Ovary (tissue), 9 donors: ENCODE measurements around the gene CASKIN2. TPM values are rescaled to one million over a fixed set of nuclear protein-coding genes. Genes with fewer than 3 reads are reported as not detected.

Experiments
- DNase-seq, 5 donors: peaks; one replicate each; pipeline ENCODE4 v3.0.0-alpha.2; 2019 to 2020
- H3K27ac ChIP-seq, 2 donors: fragments of 200-600 bp; one replicate each; pipeline versions ENCODE4 v1.5.1 to v1.8.0; 2019 to 2022
- H3K27me3 ChIP-seq: fragments of 200-600 bp; one replicate; pipeline ENCODE4 v1.8.0; 2022
- H3K36me3 ChIP-seq: fragments of 200-600 bp; sonication (generic); one replicate; pipeline ENCODE4 v1.5.1; 2019
- H3K4me1 ChIP-seq: one replicate; pipeline ENCODE4 v1.8.1; 2013; ENCODE audit warnings: mild to moderate bottlenecking, moderate library complexity; ENCODE audit not compliant: insufficient read depth
- H3K4me3 ChIP-seq: fragments of 200-600 bp; sonication (generic); one replicate; pipeline ENCODE4 v1.5.1; 2017
- H3K9me3 ChIP-seq, 2 donors: fragments of 200-600 bp in 1 of 2; sonication (generic) in 1 of 2; one replicate each; pipeline versions ENCODE4 v1.5.1 to v1.8.1; 2013 to 2019; ENCODE audit warnings: mild to moderate bottlenecking in 1 of 2, moderate library complexity in 1 of 2
- CTCF ChIP-seq, 3 donors: fragments of 450-650 bp in 2 of 3; fragments of 200-600 bp in 1 of 3; IDR thresholded peaks; one replicate each; pipeline versions ENCODE4 v1.5.1 to v1.8.0; 2016 to 2022; ENCODE audit warnings: antibody characterized with exemption in 3 of 3, mild to moderate bottlenecking in 1 of 3
- EP300 ChIP-seq: sonication (generic); formaldehyde crosslinking; IDR thresholded peaks from one replicate; pipeline ENCODE4 v1.6.1; 2017; ENCODE audit warnings: antibody characterized with exemption
- POLR2A ChIP-seq: fragments of 450-650 bp; IDR thresholded peaks from one replicate; pipeline ENCODE4 v1.6.1; 2017; ENCODE audit warnings: antibody characterized with exemption, mild to moderate bottlenecking, moderate library complexity
- WGBS, 3 donors: extraction: QIAGEN DNeasy Blood & Tissue Kit in 1 of 3; methylation state at CpG; one replicate each; pipeline versions ENCODE4 v1.1.5 to v1.1.7; 2013 to 2017; 5-methylcytosine and 5-hydroxymethylcytosine counted together
- intact Hi-C, 4 donors: fragments of 100-400 bp; cut with DNase I; formaldehyde crosslinking; loops; one replicate each; pipeline versions ENCODE4 v1.11.0 to v1.15.1; 2022 to 2023
- polyA plus RNA-seq, 2 donors: library from polyadenylated mRNA; stranded (reverse); fragments of 200-250 nt in 1 of 2; fragments of 350-450 nt in 1 of 2; fragmentation: Illumina TruSeq in 1 of 2; extraction: RNeasy Lipid Tissue Mini Kit (QIAGEN cat#74804) in 1 of 2; gene quantifications; one replicate each; pipeline ENCODE4 v1.2.3, GENCODE V29; 2013 to 2014
- total RNA-seq, 7 donors: library from RNA; depleted of rRNA in 2 of 7; stranded (reverse); fragments of >200 nt in 2 of 7; fragmentation: NEBNext Ultra II Directional in 3 of 7; extraction: Animal tissue kit (Norgen Biotek cat#: 25700) in 3 of 7; gene quantifications; one replicate each; pipeline versions ENCODE4 v1.1.0 to v1.2.4, GENCODE V29; 2016 to 2023
- donor health status: DM: no; HTN: no; CAD: no; lungs with moderate emphysema.
- donor health status: DM: no; HTN: no; CAD: no.
- donor health status: Bipolar disorder and iron deficiency.
- donor health status: DM: yes; HTN: yes; CAD: no.
- donor health status: DM: no; HTN: no; CAD: no.
- donor health status: DM: yes; HTN: yes; CAD: no.

CASKIN2 gene
- total and polyA plus RNA-seq, 9 donors, result 9.1 to 58.7 (median 36.8) TPM

DNA sequence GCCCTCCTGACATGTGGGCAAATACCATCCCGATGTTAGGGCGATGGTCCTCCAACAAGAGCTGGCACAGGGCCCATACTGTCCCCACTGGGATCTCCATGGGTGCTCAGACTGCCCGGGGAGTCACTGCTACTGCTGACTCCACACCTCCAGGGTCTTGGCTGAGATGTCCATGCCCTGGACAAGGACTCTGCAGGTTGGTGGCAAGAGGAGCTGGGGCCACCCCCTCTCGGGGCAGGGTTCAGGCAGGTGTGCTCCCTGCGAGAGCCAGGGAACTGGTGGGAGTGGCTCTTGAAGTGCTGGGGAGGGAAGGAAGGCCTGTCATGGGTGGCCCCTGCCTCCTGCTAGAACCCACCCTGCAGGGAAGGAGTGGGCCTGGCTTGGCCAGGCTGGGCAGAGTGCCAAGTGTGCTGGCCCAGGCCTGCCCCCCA is 6.4 kb downstream of the CASKIN2 start:
- no peaks in the 10 kb centered on the region for H3K9me3 ChIP-seq
- intact Hi-C loops, result no loop called here
- no peaks in the 10 kb centered on the region for H3K36me3 ChIP-seq
- DNase-seq, result no peak
- H3K27ac ChIP-seq, result no peak overlapping the region
- no peaks in the 10 kb centered on the region for H3K27me3 ChIP-seq
- H3K4me3 ChIP-seq, result no peak overlapping the region
- 51 to 58% (median 53%) methylated on average over 5 of the region's 5 CpGs for WGBS, 3 donors
- peaks cover 11% of the 10 kb centered on the region for H3K4me1 ChIP-seq
- TF ChIP-seq POLR2A, result no peak
- TF ChIP-seq EP300, result no peak

GRCh38 chr17:75507733-75508719 is 7.3 kb downstream of the CASKIN2 start:
- peaks cover 7% of the 10 kb centered on the region for H3K4me1 ChIP-seq
- TF ChIP-seq CTCF (IDR thresholded peaks at IDR 0.05), result no peak
- TF ChIP-seq EP300, result no peak
- no peak for TF ChIP-seq POLR2A
- no peaks in the 10 kb centered on the region for H3K36me3 ChIP-seq
- H3K27me3 ChIP-seq, result no peaks in the 10 kb centered on the region
- no peak for DNase-seq
- H3K9me3 ChIP-seq, result no peaks in the 10 kb centered on the region
- H3K27ac ChIP-seq, result no peak overlapping the region
- no peak overlapping the region for H3K4me3 ChIP-seq
- 72 to 76% (median 73%) methylated on average over 18 to 27 of the region's 27 CpGs for WGBS, 3 donors
- intact Hi-C loops, result no loop called here

DNA sequence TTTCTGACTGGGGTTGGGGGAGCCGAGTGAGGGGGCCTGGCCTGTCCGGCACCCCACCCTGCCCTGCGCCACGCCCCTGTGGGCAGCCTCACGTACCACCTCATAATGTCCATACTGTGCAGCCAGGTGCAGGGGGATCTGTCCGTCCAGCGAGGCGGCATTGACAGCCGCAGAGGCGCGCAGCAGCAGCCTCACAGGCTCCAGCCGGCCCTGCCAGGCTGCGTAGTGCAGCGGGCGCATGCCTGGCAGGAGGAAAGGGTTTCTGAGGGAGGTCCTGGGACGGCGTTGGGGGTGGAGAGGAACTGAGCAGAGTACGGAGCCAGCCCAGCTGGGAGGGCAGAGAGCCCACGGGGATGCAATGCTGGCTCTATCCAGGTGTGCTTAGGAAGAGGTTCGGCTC is 8.4 kb downstream of the CASKIN2 start:
- intact Hi-C loops, result no loop called here
- peaks cover 5% of the 10 kb centered on the region for H3K4me1 ChIP-seq
- no peaks in the 10 kb centered on the region for H3K9me3 ChIP-seq
- H3K27ac ChIP-seq, result no peak overlapping the region
- no peaks in the 10 kb centered on the region for H3K27me3 ChIP-seq
- H3K36me3 ChIP-seq, result no peaks in the 10 kb centered on the region
- WGBS, 3 donors, result 87 to 92% (median 87%) methylated on average over 20 of the region's 20 CpGs
- DNase-seq, result no peak
- no peak overlapping the region for H3K4me3 ChIP-seq
- TF ChIP-seq EP300, result no peak
- TF ChIP-seq POLR2A, result no peak
- no peak for TF ChIP-seq CTCF (IDR thresholded peaks at IDR 0.05)

DNA sequence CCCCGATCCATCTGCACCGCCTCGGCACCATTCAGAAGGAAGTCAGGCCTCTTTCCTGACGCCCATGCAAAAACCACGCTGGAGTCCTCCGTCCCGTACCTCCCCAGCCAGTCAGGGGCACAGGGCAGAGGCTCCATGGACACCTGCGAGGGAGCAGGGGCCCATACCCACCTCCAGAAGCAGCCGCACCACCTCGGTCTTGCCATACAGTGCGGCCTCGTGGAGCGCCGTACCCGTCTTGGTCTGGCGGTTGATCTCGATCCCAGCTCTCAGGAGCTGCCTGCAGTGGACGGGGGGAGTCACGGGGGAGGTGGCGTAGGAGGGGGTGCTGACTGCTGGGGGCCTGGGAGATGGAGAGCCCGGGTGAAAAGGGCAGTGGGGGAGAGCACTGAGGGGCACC is 9.2 kb downstream of the CASKIN2 start:
- intact Hi-C loops, result no loop called here
- H3K9me3 ChIP-seq, result no peaks in the 10 kb centered on the region
- no peaks in the 10 kb centered on the region for H3K36me3 ChIP-seq
- DNase-seq, result no peak
- TF ChIP-seq EP300, result no peak
- no peak for TF ChIP-seq POLR2A
- no peak for TF ChIP-seq CTCF (IDR thresholded peaks at IDR 0.05)
- 85 to 88% (median 87%) methylated on average over 20 to 21 of the region's 21 CpGs for WGBS, 3 donors
- H3K27me3 ChIP-seq, result no peaks in the 10 kb centered on the region
- no peaks in the 10 kb centered on the region for H3K4me1 ChIP-seq
- H3K27ac ChIP-seq, result no peak overlapping the region
- no peak overlapping the region for H3K4me3 ChIP-seq

DNA sequence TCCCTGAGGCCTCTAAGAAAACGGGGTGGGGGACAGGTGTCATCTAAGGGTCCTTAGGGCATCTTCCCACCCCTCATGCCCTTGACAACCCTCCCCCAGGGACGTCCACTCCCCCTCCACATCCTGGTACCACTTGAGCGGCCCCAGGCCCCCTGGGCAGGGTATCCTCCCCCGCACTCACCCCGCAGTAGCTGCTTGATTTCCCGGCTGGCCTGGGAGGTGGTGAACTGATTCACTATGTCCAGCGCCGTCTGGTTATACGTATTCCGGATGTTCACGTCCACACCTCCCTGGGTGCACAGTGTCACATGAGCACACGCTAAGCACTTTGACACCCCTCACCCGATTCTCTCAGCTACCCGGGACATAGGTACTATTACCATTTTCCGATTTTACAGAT is 9.7 kb downstream of the CASKIN2 start:
- no peak overlapping the region for H3K4me3 ChIP-seq
- no peaks in the 10 kb centered on the region for H3K36me3 ChIP-seq
- H3K4me1 ChIP-seq, result no peaks in the 10 kb centered on the region
- no peak for DNase-seq
- 76 to 79% (median 77%) methylated on average over 13 to 15 of the region's 15 CpGs for WGBS, 3 donors
- TF ChIP-seq CTCF (IDR thresholded peaks at IDR 0.05), result no peak
- no peak for TF ChIP-seq POLR2A
- no peak for TF ChIP-seq EP300
- intact Hi-C loops, result no loop called here
- no peak overlapping the region for H3K27ac ChIP-seq
- no peaks in the 10 kb centered on the region for H3K9me3 ChIP-seq
- H3K27me3 ChIP-seq, result no peaks in the 10 kb centered on the region
